ENCODE data around the gene CCDC186.
A peak's percentile ranks its signal among the peaks of the same experiment; 100 is the strongest.

Gene CCDC186

DNA sequence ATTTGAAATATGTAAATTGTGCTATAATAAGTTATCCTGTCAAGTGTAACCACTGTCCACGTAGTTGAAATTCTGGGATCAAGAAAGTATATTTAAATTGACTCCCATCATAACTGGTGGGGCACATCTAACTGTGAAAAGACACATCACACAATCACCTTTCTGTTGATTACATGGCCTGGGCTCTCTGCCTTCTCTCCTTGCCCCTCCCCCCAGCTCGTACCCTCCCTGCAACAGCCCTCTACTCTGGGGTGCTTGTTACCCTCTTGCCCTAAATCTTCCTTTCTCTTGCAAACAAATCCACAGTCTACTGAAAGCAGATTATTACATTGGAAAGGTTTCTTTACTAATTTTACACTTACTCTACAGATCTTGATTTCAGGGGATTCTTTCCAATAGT lies 56.3 kb downstream of the CCDC186 start:
- Histone ChIP-seq H3K36me3 (replicated peaks; ENCODE audit: low read depth, low read length) (no peaks in the 10 kb centered on the region), H4K20me1 (ENCODE audit: insufficient read depth, low read length) (no peaks in the 10 kb centered on the region), H3K79me2 (ENCODE audit: low read length) (no peaks in the 10 kb centered on the region), H3K27me3 (ENCODE audit: low read depth, low read length) (0 out of 2 replicates have a peak, but pooled peaks cover 8% of the 10 kb centered on the region), H3K4me3 (ENCODE audit: low read length) (no peak overlapping the region), H3K9me3 (ENCODE audit: insufficient read depth, low read length) (no peaks in the 10 kb centered on the region), H3K4me2 (ENCODE audit: low read length) (no peak overlapping the region), H3K27ac (ENCODE audit: low read length) (no peak overlapping the region), H3K9ac (ENCODE audit: low read length) (no peak overlapping the region), H2AFZ (ENCODE audit: low read depth, low read length) (no peak overlapping the region), H3K4me1 (ENCODE audit: low read length) (no peaks in the 10 kb centered on the region)
- TF ChIP-seq EZH2phosphoT487 (IDR thresholded peaks at IDR 0.05; ENCODE audit: low read depth): no peak
- no peak for TF ChIP-seq CTCF (IDR thresholded peaks at IDR 0.05; ENCODE audit: low read depth, low read length)

GRCh38 chr10:114115661-114116445 lies 58.1 kb downstream of the CCDC186 start:
- Histone ChIP-seq H2AFZ (ENCODE audit: low read depth, low read length) (no peak overlapping the region), H3K4me3 (ENCODE audit: low read length) (no peak overlapping the region), H3K79me2 (ENCODE audit: low read length) (no peaks in the 10 kb centered on the region), H3K9me3 (ENCODE audit: insufficient read depth, low read length) (no peaks in the 10 kb centered on the region), H4K20me1 (ENCODE audit: insufficient read depth, low read length) (no peaks in the 10 kb centered on the region), H3K9ac (ENCODE audit: low read length) (no peak overlapping the region), H3K27me3 (ENCODE audit: low read depth, low read length) (0 out of 2 replicates have a peak, but pooled peaks cover 8% of the 10 kb centered on the region), H3K36me3 (replicated peaks; ENCODE audit: low read depth, low read length) (no peaks in the 10 kb centered on the region), H3K4me1 (ENCODE audit: low read length) (no peaks in the 10 kb centered on the region), H3K4me2 (ENCODE audit: low read length) (no peak overlapping the region), H3K27ac (ENCODE audit: low read length) (no peak overlapping the region)
- TF ChIP-seq CTCF (IDR thresholded peaks at IDR 0.05; ENCODE audit: low read depth, low read length) (no peak), EZH2phosphoT487 (IDR thresholded peaks at IDR 0.05; ENCODE audit: low read depth) (no peak)

DNA sequence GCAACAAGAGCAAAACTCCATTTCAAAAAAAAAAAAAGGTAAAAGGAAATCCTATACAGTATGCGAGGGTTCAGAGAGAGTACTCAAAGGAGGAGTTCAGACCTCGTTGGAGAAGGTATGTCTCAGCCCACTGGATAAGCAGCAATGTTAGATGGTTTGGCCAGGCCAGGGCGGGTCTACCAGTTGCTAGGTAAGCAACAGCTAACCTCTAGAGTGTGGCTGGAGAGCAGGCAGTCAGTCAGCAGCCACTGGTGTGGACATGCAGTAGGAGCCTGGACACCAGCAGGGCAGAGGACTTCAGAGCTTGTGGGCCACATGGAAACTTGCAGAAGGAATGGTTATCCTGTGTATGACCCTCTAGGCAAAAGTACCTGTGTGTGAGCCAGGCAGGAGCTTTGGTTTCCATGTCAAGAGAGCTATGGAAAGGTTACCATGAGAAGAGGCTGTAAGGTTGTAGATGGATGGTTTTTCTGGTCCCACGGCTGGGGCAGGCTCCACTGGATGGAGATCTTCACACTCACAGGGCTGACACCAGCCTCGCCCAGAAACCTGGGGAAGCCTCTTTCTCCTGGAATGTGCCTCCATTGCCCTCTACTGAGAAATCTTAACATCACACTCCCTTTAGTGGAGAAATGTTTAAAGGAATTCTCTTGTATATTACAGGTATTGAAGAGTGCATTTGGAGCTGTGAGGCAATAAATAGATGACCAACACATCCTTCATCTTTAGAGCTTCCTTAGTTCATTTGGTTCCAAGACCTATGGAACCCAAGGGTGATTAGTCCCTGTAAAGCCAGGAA lies 63.6 kb downstream of the CCDC186 start:
- no peak for TF ChIP-seq EZH2phosphoT487 (IDR thresholded peaks at IDR 0.05; ENCODE audit: low read depth)
- peak; percentile 21 for TF ChIP-seq CTCF (IDR thresholded peaks at IDR 0.05; ENCODE audit: low read depth, low read length)
- Histone ChIP-seq H3K27ac (ENCODE audit: low read length) (no peak overlapping the region), H3K4me1 (ENCODE audit: low read length) (peaks cover 4% of the 10 kb centered on the region; the same call in 1 of the 2 replicates), H2AFZ (ENCODE audit: low read depth, low read length) (no peak overlapping the region), H3K4me2 (ENCODE audit: low read length) (no peak overlapping the region), H3K79me2 (ENCODE audit: low read length) (no peaks in the 10 kb centered on the region), H3K27me3 (ENCODE audit: low read depth, low read length) (0 out of 2 replicates have a peak, but pooled peaks cover 8% of the 10 kb centered on the region), H3K36me3 (replicated peaks; ENCODE audit: low read depth, low read length) (no peaks in the 10 kb centered on the region), H3K4me3 (ENCODE audit: low read length) (no peak overlapping the region), H3K9ac (ENCODE audit: low read length) (no peak overlapping the region), H4K20me1 (ENCODE audit: insufficient read depth, low read length) (no peaks in the 10 kb centered on the region), H3K9me3 (ENCODE audit: insufficient read depth, low read length) (no peaks in the 10 kb centered on the region)

DNA sequence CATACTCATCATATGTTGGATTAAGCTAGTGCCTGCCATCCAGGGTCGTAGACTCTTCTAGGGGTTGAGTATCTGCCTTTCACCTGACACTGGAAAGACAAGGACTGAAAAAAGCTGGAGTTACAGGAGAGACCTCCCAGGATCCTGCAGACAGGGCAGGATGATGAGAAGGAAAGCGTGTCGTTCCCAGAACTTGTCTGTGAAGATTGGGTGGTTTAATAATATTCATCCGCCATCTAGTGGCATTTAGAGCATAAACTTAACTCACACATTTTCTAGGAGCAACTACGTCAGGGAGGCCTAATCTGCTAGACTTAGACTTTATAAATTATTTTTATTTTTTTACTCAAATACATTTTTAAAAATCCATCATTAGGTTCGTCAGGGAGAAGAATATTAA lies 70.7 kb downstream of the CCDC186 start:
- H3K4me2 ChIP-seq (ENCODE audit: low read length): peak overlapping the region; percentile 23; the same call in 1 of the 2 replicates
- H3K79me2 ChIP-seq (ENCODE audit: low read length): no peaks in the 10 kb centered on the region
- peaks cover 11% of the 10 kb centered on the region for H3K4me1 ChIP-seq (ENCODE audit: low read length)
- TF ChIP-seq EZH2phosphoT487 (IDR thresholded peaks at IDR 0.05; ENCODE audit: low read depth) (no peak), CTCF (IDR thresholded peaks at IDR 0.05; ENCODE audit: low read depth, low read length) (peak; percentile 57)
- no peaks in the 10 kb centered on the region for H4K20me1 ChIP-seq (ENCODE audit: insufficient read depth, low read length)
- no peak overlapping the region for H3K9ac ChIP-seq (ENCODE audit: low read length)
- 0 out of 2 replicates have a peak, but pooled peaks cover 3% of the 10 kb centered on the region for H3K27me3 ChIP-seq (ENCODE audit: low read depth, low read length)
- no peaks in the 10 kb centered on the region for H3K36me3 ChIP-seq (replicated peaks; ENCODE audit: low read depth, low read length)
- no peak overlapping the region for H2AFZ ChIP-seq (ENCODE audit: low read depth, low read length)
- H3K27ac ChIP-seq (ENCODE audit: low read length): no peak overlapping the region
- no peak overlapping the region for H3K4me3 ChIP-seq (ENCODE audit: low read length)
- H3K9me3 ChIP-seq (ENCODE audit: insufficient read depth, low read length): no peaks in the 10 kb centered on the region
